A204.1 (cell line): ENCODE data around the gene AURKB.

Experiments used
- FAIRE-seq: peaks from 2 replicates; lab custom pipeline; 2012; peaks lifted over from hg19 to GRCh38; lab: Jason Lieb, UNC

AURKB gene

GRCh38 chr17:8161289-8162232 lies 48.8 kb downstream of the AURKB start:
- no peak for FAIRE-seq

- no peak for FAIRE-seq
Observed at GRCh38 chr17:8160741-8161221, 49.6 kb downstream of the AURKB start.

- FAIRE-seq = no peak
Observed at GRCh38 chr17:8160224-8160577, 50.2 kb downstream of the AURKB start.

- no peak for FAIRE-seq
Observed at GRCh38 chr17:8159459-8160223, 50.7 kb downstream of the AURKB start.

GRCh38 chr17:8159032-8159400 lies 51.4 kb downstream of the AURKB start:
- no peak for FAIRE-seq

GRCh38 chr17:8158267-8159031 lies 51.9 kb downstream of the AURKB start:
- FAIRE-seq = peak; percentile 93

- FAIRE-seq = peak; percentile 99
Observed at GRCh38 chr17:8156246-8156992, 54.0 kb downstream of the AURKB start.

GRCh38 chr17:8155996-8156245 lies 54.5 kb downstream of the AURKB start:
- no peak for FAIRE-seq

GRCh38 chr17:8155231-8155995 lies 55.0 kb downstream of the AURKB start:
- FAIRE-seq = no peak
